Esophagus (tissue), 2 donors: ENCODE measurements around the gene KHDC4. TPM values are rescaled to one million over a fixed set of nuclear protein-coding genes. Genes with fewer than 3 reads are reported as not detected.
"Not testable (repeated sequence)": the region's sequence is repeated elsewhere in the genome, so short reads cannot be mapped to it uniquely, and the experiment has no call there.

Experiments
- H3K27ac ChIP-seq, 2 donors: one replicate each; pipeline ENCODE4 v1.5.1; 2013; ENCODE audit warnings: low read depth in 2 of 2, mild to moderate bottlenecking in 2 of 2, inconsistent platforms in 1 of 2, low read length in 1 of 2, moderate library complexity in 1 of 2
- H3K27me3 ChIP-seq, 2 donors: one replicate each; pipeline ENCODE4 v1.6.1; 2013; ENCODE audit warnings: low read length in 2 of 2, control low read depth in 1 of 2, mild to moderate bottlenecking in 1 of 2; ENCODE audit not compliant: insufficient read depth in 2 of 2, control insufficient read depth in 1 of 2
- H3K36me3 ChIP-seq, 2 donors: one replicate each; pipeline ENCODE4 v1.6.1; 2013; ENCODE audit warnings: low read length in 1 of 2; ENCODE audit not compliant: control insufficient read depth in 2 of 2, insufficient read depth in 2 of 2
- H3K4me1 ChIP-seq, 2 donors: one replicate each; pipeline ENCODE4 v1.6.1; 2013; ENCODE audit warnings: low read length in 1 of 2; ENCODE audit not compliant: control insufficient read depth in 2 of 2, insufficient read depth in 2 of 2
- H3K4me3 ChIP-seq, 2 donors: one replicate each; pipeline ENCODE4 v1.5.1; 2013; ENCODE audit warnings: low read length in 2 of 2, mild to moderate bottlenecking in 2 of 2, low read depth in 1 of 2, moderate library complexity in 1 of 2
- H3K9me3 ChIP-seq, 2 donors: one replicate each; pipeline ENCODE4 v1.6.1; 2013; ENCODE audit warnings: mild to moderate bottlenecking in 2 of 2, low read depth in 1 of 2, low read length in 1 of 2, moderate library complexity in 1 of 2; ENCODE audit not compliant: control insufficient read depth in 2 of 2, insufficient read depth in 1 of 2
- WGBS, 2 donors: extraction: QIAGEN DNeasy Blood & Tissue Kit; methylation state at CpG; one replicate each; pipeline ENCODE4 v1.1.7; 2013; 5-methylcytosine and 5-hydroxymethylcytosine counted together
- polyA plus RNA-seq, 2 donors: library from polyadenylated mRNA; stranded (reverse); fragments of 200-250 nt; gene quantifications; one replicate each; pipeline ENCODE4 v1.2.3, GENCODE V29; 2013
- donor health status: healthy with polysubstance abuse.
- donor health status: Bipolar disorder and iron deficiency.

The KHDC4 gene
- polyA plus RNA-seq, 2 donors = 11.9 to 29.6 TPM

DNA sequence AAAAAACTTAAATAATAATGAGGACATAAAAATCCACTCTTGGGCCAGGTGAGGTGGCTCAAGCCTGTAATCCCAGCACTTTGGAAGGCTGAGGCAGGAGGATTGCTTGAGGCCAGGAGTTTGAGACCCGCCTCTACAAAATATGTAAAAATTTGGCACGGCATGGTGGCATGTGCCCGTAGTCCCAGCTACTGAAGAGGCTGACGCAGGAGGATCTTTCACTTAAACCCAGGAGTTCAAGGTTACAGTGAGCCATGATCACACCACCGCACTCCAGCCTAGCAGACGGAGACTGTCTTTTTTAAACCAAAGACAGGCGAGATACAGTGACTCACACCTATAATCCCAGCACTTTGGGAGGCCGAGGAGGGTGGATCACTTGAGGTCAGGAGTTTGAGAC is 37.7 kb downstream of the KHDC4 start:
- 90 to 91% methylated on average over 8 of the region's 8 CpGs for WGBS, 2 donors
- peaks cover 11 to 12% of the 10 kb centered on the region in 2 donors for H3K36me3 ChIP-seq
- not testable (repeated sequence) for H3K27me3 ChIP-seq, H3K27ac ChIP-seq, H3K9me3 ChIP-seq, H3K4me3 ChIP-seq, H3K4me1 ChIP-seq

DNA sequence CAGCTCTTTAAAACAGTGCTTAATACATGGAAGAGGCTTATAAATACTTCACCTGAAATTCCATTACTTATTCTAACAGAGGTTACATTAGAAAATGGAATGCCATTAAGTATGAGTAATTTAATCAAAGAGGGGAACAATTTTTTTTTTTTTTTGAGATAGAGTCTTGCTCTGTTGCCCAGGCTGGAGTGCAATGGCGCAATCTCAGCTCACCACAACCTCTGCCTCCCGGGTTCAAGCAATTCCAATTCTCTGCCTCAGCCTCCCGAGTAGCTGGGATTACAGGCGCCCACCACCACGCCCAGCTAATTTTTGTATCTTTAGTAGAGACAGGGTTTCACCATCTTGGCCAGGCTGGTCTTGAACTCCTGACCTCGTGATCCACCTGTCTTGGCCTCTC is 38.6 kb downstream of the KHDC4 start:
- not testable (repeated sequence) for H3K4me3 ChIP-seq, H3K4me1 ChIP-seq, H3K27ac ChIP-seq, H3K9me3 ChIP-seq, H3K27me3 ChIP-seq
- H3K36me3 ChIP-seq = peaks cover 11 to 12% of the 10 kb centered on the region in 2 donors
- 95 to 98% methylated on average over 6 of the region's 6 CpGs for WGBS, 2 donors

DNA sequence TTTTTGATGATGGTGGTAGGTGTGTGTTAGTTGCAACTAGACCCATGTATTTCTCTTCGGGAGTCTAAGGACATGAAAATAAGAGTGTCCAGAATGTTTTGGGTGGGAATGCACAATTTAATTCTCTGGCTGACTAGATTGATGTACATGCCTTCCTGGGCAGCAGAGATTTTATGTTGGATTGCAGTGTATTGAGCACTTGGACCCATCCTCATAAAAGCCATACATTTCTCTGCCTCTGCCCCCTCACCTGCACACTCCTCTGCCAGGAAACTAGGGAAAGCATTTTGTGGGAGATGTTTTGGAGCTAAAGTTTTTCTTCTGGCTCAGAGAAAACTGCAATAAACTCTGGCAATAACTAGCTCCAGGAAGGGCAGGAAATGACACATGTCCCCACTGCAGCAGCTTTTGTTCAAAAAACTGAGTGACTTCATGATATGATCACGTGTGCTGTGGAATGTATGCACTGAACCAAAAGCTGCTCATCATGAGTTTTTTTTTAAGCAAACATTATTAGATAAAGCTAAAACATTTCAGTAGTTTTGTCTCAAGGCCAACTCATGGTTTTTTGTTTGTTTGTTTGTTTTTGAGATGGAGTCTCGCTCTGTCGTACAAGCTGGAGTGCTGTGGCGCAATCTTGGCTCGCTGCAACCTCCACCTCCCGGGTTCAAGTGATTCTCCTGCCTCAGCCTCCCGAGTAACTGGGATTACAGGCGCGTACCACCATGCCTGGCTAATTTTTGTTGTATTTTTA is 40.6 kb downstream of the KHDC4 start:
- peaks cover 3 to 7% of the 10 kb centered on the region in 2 donors for H3K36me3 ChIP-seq
- no peaks in the 10 kb centered on the region for H3K4me1 ChIP-seq
- 69 to 71% methylated on average over 10 of the region's 10 CpGs for WGBS, 2 donors
- H3K27me3 ChIP-seq = no peaks in the 10 kb centered on the region
- H3K4me3 ChIP-seq = no peak overlapping the region
- H3K27ac ChIP-seq = peak overlapping the region; percentile 38 to 42
- no peaks in the 10 kb centered on the region for H3K9me3 ChIP-seq

DNA sequence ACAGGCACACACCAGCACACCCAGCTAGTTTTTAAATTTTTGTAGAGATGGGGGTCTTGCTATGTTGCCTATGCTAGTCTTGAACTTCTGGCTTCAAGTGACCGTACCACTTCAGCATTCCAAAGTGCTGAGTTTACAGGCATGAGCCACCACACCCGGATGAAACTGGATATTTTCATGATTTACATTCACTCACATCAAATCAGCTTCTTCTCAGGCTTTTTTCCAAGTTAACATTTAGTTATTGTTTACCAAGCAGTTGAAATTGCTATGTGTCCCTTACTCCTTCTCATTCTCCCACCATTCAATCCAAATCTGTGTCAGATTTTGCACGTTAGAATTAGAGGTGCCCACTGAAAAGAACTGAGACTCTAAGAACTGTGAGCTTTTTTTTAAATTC is 41.4 kb downstream of the KHDC4 start:
- Histone ChIP-seq H3K27ac (peak overlapping the region; percentile 37 to 42), H3K4me3 (no peak overlapping the region), H3K36me3 (peaks cover 3 to 7% of the 10 kb centered on the region in 2 donors), H3K27me3 (no peaks in the 10 kb centered on the region), H3K9me3 (no peaks in the 10 kb centered on the region), H3K4me1 (no peaks in the 10 kb centered on the region)
- 15 to 26% methylated on average over 3 of the region's 3 CpGs for WGBS, 2 donors

DNA sequence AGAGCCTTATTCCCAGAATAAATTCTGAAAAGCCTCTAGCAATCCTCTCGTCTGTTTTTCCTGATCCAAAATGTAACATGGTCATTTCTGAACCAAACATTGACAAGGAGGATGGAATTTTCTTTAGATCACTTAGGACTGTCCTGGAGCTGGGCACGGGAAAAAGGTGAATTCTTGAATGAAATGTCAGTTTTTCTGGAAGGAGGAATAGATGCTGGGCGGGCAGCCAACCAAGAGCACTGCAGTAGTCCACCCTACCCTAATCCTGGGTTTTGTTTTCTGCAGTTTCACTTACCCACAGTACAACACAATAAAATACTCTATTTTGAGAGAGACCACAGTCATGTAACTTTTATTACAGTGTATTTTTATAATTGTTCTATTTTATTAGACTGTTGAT is 44.0 kb downstream of the KHDC4 start:
- 51 to 61% methylated on average over 3 of the region's 3 CpGs for WGBS, 2 donors
- Histone ChIP-seq H3K36me3 (no peaks in the 10 kb centered on the region), H3K4me3 (no peak overlapping the region), H3K27ac (no peak overlapping the region), H3K27me3 (no peaks in the 10 kb centered on the region), H3K9me3 (no peaks in the 10 kb centered on the region), H3K4me1 (no peaks in the 10 kb centered on the region)

DNA sequence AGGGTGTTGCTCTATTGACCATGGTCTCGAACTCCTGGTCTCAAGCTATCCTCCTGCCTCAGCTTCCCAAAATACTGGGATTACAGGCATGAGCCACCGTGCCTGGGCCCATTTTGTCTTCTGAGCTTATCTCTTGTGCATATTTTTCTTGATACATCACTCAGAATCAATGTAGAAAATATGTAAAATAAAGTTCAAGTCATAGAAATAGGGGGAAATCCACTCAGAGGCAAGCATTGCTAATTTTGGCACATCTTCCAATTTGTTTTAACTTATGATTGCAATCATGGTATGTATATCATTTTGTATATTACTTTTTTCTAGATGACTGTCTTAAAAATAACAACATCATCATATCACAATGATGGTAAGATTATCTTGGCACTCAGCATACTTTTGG is 44.6 kb downstream of the KHDC4 start:
- Histone ChIP-seq H3K4me1 (no peaks in the 10 kb centered on the region), H3K36me3 (no peaks in the 10 kb centered on the region), H3K9me3 (no peaks in the 10 kb centered on the region), H3K27me3 (no peaks in the 10 kb centered on the region), H3K4me3 (no peak overlapping the region), H3K27ac (no peak overlapping the region)
- 70 to 74% methylated on average over 2 of the region's 2 CpGs for WGBS, 2 donors

DNA sequence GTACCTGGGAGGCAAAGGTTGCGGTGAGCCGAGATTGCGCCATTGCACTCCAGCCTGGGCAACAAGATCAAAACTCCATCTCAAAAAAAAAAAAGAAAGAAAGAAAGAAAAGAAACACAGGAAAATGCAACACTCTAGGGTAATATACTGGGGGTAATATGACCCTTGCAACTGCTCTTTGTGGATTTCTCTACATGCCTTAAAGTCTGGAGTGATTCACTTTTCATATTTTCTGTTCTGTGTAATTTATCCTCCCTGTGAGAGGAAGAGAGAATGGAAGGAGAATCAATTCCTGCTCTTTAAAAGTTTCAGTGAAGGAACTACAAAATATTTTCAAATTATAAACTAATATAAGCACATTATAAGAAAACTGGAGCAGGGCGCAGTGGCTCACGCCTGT is 45.7 kb downstream of the KHDC4 start:
- no peaks in the 10 kb centered on the region for H3K4me1 ChIP-seq
- no peaks in the 10 kb centered on the region for H3K36me3 ChIP-seq
- H3K4me3 ChIP-seq = no peak overlapping the region
- WGBS, 2 donors = 89 to 96% methylated on average over 5 of the region's 5 CpGs
- no peaks in the 10 kb centered on the region for H3K27me3 ChIP-seq
- H3K9me3 ChIP-seq = no peaks in the 10 kb centered on the region
- no peak overlapping the region for H3K27ac ChIP-seq

DNA sequence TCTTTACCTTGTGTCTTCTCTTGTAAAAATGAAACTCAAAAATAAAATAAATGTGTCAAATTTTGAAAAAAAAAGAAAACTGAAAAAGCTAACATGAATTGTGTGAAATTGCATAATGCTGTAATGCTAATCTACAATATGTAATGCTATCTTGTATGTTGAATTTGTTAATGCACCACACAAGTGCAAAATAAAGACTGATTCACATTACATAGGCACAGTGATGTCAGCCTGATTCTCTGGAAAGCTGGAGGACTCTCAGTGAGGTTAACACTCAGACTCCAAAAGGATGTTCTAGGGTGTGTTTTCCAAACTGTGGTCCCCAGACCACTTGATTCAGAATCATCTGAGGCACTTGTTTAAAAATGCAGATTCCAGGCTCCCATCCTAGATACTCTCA is 49.2 kb downstream of the KHDC4 start:
- Histone ChIP-seq H3K36me3 (no peaks in the 10 kb centered on the region), H3K27ac (no peak overlapping the region), H3K4me3 (no peak overlapping the region), H3K9me3 (no peaks in the 10 kb centered on the region), H3K4me1 (no peaks in the 10 kb centered on the region), H3K27me3 (no peaks in the 10 kb centered on the region)

DNA sequence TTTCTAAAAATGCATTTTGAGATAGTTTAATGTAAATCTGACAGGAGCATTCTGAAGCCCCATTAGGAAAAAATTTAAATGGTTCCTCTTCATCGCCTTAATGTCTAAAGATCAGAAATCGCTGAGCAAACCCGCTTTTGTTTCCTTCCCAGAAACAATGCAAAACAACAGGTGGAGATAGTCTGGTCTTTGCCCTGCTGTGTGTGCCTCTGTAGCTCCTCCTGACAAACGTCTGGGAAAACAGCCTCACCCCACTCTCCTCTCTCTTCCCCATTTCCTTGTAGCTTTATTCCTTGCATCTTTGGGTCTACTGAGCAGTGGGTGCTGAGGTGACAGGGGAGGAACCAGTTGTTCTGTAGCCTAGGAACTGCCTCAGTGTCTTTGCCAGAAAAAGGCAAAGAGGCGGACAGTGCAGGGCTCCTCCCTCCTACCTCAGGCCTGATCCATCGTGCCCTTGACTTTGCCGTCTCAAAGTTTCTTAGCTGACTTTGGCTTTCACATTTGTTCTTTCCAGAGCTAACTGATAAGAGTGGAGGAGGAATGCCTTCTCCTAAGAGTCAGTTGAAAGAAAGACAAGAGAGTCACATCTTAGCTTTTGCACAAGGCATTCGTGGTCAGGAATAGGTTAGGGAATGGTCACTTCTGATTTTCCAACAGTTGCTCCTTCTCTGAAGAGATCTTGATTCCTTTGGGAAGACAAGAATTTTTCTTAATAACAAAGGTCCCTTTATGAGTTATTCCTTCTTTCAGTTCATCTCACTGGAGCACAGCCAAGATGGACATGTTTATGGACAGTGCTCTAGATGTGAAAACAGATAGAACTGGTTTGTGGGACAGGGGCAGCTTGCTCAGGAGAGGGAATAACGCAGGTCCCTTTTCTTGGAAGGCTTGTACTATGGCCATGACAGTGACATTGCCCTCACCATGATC is 49.9 kb downstream of the KHDC4 start:
- Histone ChIP-seq H3K4me3 (no peak overlapping the region), H3K27ac (no peak overlapping the region), H3K9me3 (no peaks in the 10 kb centered on the region), H3K36me3 (no peaks in the 10 kb centered on the region), H3K4me1 (no peaks in the 10 kb centered on the region), H3K27me3 (no peaks in the 10 kb centered on the region)
- WGBS, 2 donors = 66 to 69% methylated on average over 9 of the region's 9 CpGs
